ENCODE measurements around the gene WDFY4. TPM values are rescaled to one million over a fixed set of nuclear protein-coding genes. Genes with fewer than 3 reads are reported as not detected.

Gene WDFY4
- total and polyA plus RNA-seq, 2 experiments from 2014 or later = 0.14 TPM; not detected in 1

DNA sequence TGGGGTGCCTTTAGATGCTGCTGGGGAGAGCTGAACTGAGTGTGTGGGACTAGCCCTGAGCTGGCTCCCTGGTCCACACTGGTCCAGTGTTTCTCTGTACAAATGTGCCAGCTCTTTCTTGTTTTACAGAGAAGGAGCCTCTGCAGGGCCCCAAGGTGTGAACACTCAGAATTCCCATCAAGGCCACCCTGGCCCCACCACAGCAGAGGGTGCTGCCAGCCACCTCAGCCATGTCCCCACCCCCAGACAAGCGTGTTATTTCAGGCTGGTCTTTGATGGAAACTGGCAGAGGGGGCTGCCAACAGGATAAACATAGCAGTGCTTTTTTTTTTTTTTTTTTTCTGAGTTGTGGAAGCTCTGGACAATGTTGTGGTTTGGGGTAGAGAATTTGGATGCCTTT lies 323.4 kb downstream of the WDFY4 start (continued):
- TF ChIP-seq CTCF (conservative IDR thresholded peaks at IDR 0.05; ENCODE audit: low read depth in 2 of 2) (no peak), CREB1 (CRISPR knock-in tag; IDR thresholded peaks at IDR 0.05; ENCODE audit: low read depth) (no peak)

- Histone ChIP-seq H3F3A (replicated peaks; ENCODE audit: low read depth) (no peaks in the 10 kb centered on the region), H3K9me2 (ENCODE audit: insufficient read depth) (no peaks in the 10 kb centered on the region), H3K4me1 (ENCODE audit: insufficient read depth) (no peaks in the 10 kb centered on the region), H3K36me3 (ENCODE audit: insufficient read depth) (no peaks in the 10 kb centered on the region), H3K27ac (ENCODE audit: low read depth) (no peak overlapping the region), H3K4me2 (no peak overlapping the region), H4K20me1 (replicated peaks; ENCODE audit: insufficient read depth) (no peaks in the 10 kb centered on the region), H3K27me3 (ENCODE audit: insufficient read depth) (no peaks in the 10 kb centered on the region), H3K79me2 (replicated peaks; ENCODE audit: insufficient read depth) (no peaks in the 10 kb centered on the region), H2AFZ (no peak overlapping the region), H3K4me3 (no peak overlapping the region)
- Mint-ChIP-seq H3K27ac (no peak overlapping the region), H3K4me1 (peaks cover 5% of the 10 kb centered on the region), H3K4me3 (no peak overlapping the region), H3K36me3 (ENCODE audit: low read depth) (no peaks in the 10 kb centered on the region), H3K9me3 (peaks cover 4% of the 10 kb centered on the region; the same call in 1 of the 3 replicates), H3K27me3 (ENCODE audit: insufficient read depth, low read depth, poor library complexity) (no peaks in the 10 kb centered on the region)
- TF ChIP-seq ZNF462 (CRISPR knock-in tag; IDR thresholded peaks at IDR 0.05) (no peak), JUNB (IDR thresholded peaks at IDR 0.05; ENCODE audit: unreplicated experiment) (no peak), ZNF331 (CRISPR knock-in tag; IDR thresholded peaks at IDR 0.05; ENCODE audit: low read depth) (no peak), CREB1 (CRISPR knock-in tag; IDR thresholded peaks at IDR 0.05; ENCODE audit: low read depth) (no peak), ETS1 (IDR thresholded peaks at IDR 0.05) (no peak)
- ATAC-seq (no peak), DNase-seq (ENCODE audit: low spot score) (no peak)
Observed at GRCh38 chr10:49008505-49009198, 324.0 kb downstream of the WDFY4 start.
